Body of pancreas (tissue), 4 donors: ENCODE data around the gene AHR. TPM values are rescaled to one million over a fixed set of nuclear protein-coding genes. Genes with fewer than 3 reads are reported as not detected.
A peak's percentile ranks its signal among the peaks of the same experiment; 100 is the strongest.

ENCODE experiments used
- ATAC-seq: fragments of 150-250 bp; one replicate; pipeline ENCODE4 v1.9.1; 2016
- DNase-seq, 4 donors: peaks; one replicate each; pipeline ENCODE4 v3.0.0-alpha.2; 2019
- H3K27ac ChIP-seq, 4 donors: fragments of 200-600 bp; sonication (generic); 1 replicate in 3 of 4; 2 replicates in 1 of 4; pipeline versions ENCODE4 v1.5.1 to v1.6.1; 2016 to 2019; ENCODE audit warnings: mild to moderate bottlenecking in 1 of 4, mixed read lengths in 1 of 4, moderate library complexity in 1 of 4
- H3K27me3 ChIP-seq, 2 donors: fragments of 200-600 bp; sonication (generic); one replicate each; pipeline ENCODE4 v1.6.0; 2016; ENCODE audit warnings: mild to moderate bottlenecking in 1 of 2
- H3K36me3 ChIP-seq, 2 donors: fragments of 200-600 bp; sonication (generic); replicated peaks in 1 of 2; 2 replicates each; pipeline ENCODE4 v1.5.1; 2016; ENCODE audit warnings: low read depth in 2 of 2; ENCODE audit not compliant: insufficient read depth in 1 of 2
- H3K4me1 ChIP-seq: fragments of 200-600 bp; sonication (generic); one replicate; pipeline ENCODE4 v1.6.0; 2016
- H3K4me3 ChIP-seq, 2 donors: fragments of 200-600 bp; sonication (generic); 1 replicate in 1 of 2; 2 replicates in 1 of 2; pipeline ENCODE4 v1.5.1; 2016 to 2019
- H3K9me3 ChIP-seq, 3 donors: fragments of 200-600 bp; sonication (generic); 1 replicate in 2 of 3; 2 replicates in 1 of 3; pipeline ENCODE4 v1.5.1; 2016
- POLR2A ChIP-seq, 3 donors: fragments of 450-650 bp; IDR thresholded peaks; one replicate each; pipeline ENCODE4 v1.6.1; 2016; ENCODE audit warnings: antibody characterized with exemption in 3 of 3, mild to moderate bottlenecking in 2 of 3
- WGBS, 2 donors: methylation state at CpG; one replicate each; pipeline ENCODE4 v1.1.5; 2017; 5-methylcytosine and 5-hydroxymethylcytosine counted together
- intact Hi-C: fragments of 100-400 bp; cut with DNase I; formaldehyde crosslinking; loops from one replicate; pipeline ENCODE4 v1.15.1; 2023
- total RNA-seq, 2 donors: library from RNA; depleted of rRNA; stranded (reverse); fragments of >200 nt; gene quantifications; one replicate each; pipeline ENCODE4 v1.1.0, GENCODE V29; 2016
- TF ChIP-seq, protein P1 (sequence below), 7 experiments: fragments of 450-650 bp in 4 of 7; fragments of 200-600 bp in 3 of 7; sonication (generic) in 3 of 7; IDR thresholded peaks; one replicate each; pipeline ENCODE4 v1.5.1; 2016 to 2019; ENCODE audit warnings: antibody characterized with exemption in 7 of 7

Gene AHR
- total RNA-seq, 2 donors from 2014 or later: 29.7 to 42.0 TPM

DNA sequence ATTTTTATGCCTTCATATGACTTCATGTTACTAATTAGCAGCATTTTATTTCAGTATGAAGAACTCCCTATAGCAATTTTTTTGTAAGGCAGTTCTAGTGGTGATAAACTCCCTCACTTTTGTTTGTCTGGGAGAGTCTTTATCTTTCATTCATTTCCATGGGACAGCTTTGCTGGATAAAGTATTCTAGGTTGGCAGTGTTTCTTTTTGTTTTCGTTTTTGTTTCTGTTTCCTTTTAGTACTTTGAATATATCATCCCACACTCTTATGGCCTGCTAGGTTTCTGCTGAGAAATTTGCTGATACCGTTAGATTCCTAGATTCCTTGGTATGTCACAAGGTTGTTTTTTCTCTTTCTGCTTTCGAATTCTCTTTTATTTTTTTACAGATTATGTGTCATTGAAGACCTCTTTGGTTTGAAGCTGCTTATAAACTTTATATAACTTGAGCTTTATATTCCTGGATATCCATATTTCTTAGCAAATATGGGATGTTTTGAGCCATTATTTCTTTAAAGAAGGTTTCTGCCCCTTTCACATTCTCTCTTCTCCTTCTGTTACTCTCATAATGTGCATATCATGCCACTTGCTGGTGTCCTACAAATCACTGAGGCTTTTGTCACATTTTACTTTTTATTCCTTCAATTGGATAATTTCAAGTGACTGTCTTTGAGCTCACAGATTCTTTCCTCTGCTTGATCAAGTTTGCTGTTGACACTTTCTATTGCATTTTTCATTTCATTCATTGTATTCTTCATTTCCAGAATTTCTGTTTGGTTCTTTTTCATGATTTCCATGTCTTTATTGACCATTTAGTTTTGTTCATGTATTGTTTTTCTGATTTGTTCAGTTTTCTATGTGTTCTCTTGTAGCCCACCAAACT lies 28.9 kb upstream of the AHR start:
- Histone ChIP-seq H3K36me3 (no peaks in the 10 kb centered on the region), H3K27ac (no peak overlapping the region), H3K4me1 (no peaks in the 10 kb centered on the region), H3K27me3 (no peaks in the 10 kb centered on the region), H3K4me3 (no peak overlapping the region), H3K9me3 (peaks cover 0 to 13% (median 0%) of the 10 kb centered on the region in 3 donors)
- WGBS, 2 donors: 62 to 68% methylated on average over 3 of the region's 3 CpGs
- TF ChIP-seq, protein P1, sequence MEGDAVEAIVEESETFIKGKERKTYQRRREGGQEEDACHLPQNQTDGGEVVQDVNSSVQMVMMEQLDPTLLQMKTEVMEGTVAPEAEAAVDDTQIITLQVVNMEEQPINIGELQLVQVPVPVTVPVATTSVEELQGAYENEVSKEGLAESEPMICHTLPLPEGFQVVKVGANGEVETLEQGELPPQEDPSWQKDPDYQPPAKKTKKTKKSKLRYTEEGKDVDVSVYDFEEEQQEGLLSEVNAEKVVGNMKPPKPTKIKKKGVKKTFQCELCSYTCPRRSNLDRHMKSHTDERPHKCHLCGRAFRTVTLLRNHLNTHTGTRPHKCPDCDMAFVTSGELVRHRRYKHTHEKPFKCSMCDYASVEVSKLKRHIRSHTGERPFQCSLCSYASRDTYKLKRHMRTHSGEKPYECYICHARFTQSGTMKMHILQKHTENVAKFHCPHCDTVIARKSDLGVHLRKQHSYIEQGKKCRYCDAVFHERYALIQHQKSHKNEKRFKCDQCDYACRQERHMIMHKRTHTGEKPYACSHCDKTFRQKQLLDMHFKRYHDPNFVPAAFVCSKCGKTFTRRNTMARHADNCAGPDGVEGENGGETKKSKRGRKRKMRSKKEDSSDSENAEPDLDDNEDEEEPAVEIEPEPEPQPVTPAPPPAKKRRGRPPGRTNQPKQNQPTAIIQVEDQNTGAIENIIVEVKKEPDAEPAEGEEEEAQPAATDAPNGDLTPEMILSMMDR (IDR thresholded peaks at IDR 0.05): no peak
- TF ChIP-seq POLR2A (IDR thresholded peaks at IDR 0.05): no peak
- DNase-seq: no peak
- intact Hi-C loops: no loop called here
- no peak for ATAC-seq

DNA sequence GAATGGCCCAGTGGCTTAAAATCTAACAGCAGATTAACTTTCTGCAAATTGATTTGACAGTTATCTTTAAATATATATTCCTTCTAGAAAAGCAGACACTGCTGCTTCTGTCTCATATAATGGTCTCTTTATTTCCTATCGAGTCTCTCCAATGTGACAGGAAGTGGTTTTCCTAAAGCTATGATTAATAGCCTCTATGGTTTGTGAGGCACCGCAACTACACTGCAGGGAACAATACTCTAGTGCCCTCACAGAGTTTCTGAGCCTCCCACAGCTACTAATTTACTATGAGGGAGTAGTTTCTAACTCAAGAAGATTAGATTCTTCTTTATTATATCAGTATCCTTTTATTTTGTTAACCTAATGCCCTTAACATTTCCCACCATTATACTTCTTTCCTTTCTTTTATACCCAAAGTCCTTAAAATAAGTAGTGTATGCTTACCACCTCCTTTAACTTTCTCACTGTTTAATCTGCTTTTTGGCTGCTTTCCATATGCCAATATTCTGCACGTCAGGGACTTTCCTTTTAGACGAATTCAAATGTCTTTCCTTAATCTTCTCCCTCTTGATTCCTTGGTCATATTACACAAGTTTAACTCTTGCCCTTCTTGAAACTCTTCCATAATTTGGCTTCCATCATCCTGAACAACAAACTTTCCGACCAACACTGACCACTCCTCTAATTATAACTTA lies 23.8 kb upstream of the AHR start:
- Histone ChIP-seq H3K9me3 (peaks cover 0 to 8% (median 0%) of the 10 kb centered on the region in 3 donors), H3K36me3 (no peaks in the 10 kb centered on the region), H3K27me3 (no peaks in the 10 kb centered on the region), H3K4me1 (peaks cover 9% of the 10 kb centered on the region), H3K27ac (peak overlapping the region in 1 of 4 donors; percentile 36), H3K4me3 (no peak overlapping the region)
- DNase-seq (no peak), ATAC-seq (no peak)
- TF ChIP-seq, protein P1 (IDR thresholded peaks at IDR 0.05): no peak
- TF ChIP-seq POLR2A (IDR thresholded peaks at IDR 0.05): no peak
- 34 to 35% methylated on average over 5 of the region's 5 CpGs for WGBS, 2 donors
- intact Hi-C loops: no loop called here

DNA sequence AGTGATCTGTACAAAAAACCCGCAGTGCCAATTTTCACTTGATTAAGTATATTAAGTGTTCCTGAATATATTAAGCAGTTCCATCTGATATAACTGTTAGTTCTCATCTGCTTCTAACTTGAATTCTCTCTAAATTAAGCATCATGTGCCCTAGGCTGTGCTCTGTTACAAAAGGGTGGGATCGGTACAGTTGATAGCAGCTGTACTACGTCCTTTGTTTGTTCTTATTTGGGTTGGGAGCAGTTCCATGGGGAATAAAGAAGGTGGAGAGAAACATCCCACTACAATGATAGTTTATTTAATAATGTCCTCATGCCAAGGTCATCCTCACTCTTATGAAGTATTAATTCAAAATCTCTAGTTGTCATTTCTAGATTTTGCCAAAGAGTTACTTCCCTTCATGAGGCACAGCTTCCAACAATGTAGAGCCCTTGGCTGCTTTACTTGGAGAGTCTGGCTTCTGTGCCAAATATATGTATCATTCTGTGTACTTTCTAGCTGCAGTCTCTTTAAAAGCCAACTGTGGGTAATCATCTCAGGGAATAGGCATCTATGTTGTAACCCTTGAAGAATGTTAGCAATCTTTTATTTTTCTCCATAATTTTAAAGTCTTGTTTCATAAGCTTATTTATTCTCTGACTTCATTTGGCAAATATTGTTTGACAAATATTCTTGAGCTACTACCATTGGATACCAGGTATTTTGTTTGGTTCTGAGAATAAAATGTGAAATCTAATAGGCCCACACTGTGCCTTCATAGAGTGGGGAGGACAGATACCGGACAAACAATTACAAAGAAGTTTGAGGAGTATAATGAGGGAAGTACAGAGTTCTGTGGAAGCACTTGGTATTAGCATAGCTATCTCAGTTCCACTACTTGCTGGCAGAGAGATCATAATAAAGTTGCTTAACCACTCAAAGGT lies 22.4 kb upstream of the AHR start:
- H3K27me3 ChIP-seq: no peaks in the 10 kb centered on the region
- peak in 2 of 4 donors; percentile 25 to 28 for DNase-seq
- TF ChIP-seq, protein P1 (IDR thresholded peaks at IDR 0.05): no peak
- intact Hi-C loops: no loop called here
- H3K4me3 ChIP-seq: no peak overlapping the region
- H3K27ac ChIP-seq: peak overlapping the region in 2 of 4 donors; percentile 43 to 62
- H3K4me1 ChIP-seq: peaks cover 9% of the 10 kb centered on the region
- no peaks in the 10 kb centered on the region for H3K36me3 ChIP-seq
- 56 to 73% methylated on average over 4 of the region's 4 CpGs for WGBS, 2 donors
- peak; percentile 87 for ATAC-seq
- H3K9me3 ChIP-seq: no peaks in the 10 kb centered on the region

DNA sequence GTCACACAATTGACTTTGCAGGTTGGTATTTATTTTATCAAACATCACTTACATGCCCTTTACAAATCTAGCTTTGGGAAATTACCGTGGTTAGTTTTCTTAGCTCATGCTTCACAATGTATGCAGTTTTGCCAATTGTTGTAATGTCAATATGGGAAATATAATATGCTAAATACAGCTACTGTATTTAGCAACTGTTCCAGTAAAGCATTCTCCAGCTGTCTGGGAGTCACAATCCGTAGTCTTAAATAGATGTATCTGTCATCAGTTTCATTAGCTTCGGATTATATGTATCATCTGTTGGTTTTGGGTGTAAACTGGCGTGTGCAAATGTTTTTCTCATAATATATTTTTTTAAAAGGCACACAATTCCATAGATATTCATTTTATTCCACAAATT lies 19.4 kb upstream of the AHR start:
- 77% methylated on average over 4 of the region's 4 CpGs for WGBS, 2 donors
- no peak for TF ChIP-seq POLR2A (IDR thresholded peaks at IDR 0.05)
- no peak for DNase-seq
- peaks cover 9% of the 10 kb centered on the region for H3K4me1 ChIP-seq
- ATAC-seq: no peak
- no peak overlapping the region for H3K27ac ChIP-seq
- no peaks in the 10 kb centered on the region for H3K9me3 ChIP-seq
- H3K4me3 ChIP-seq: no peak overlapping the region
- no peaks in the 10 kb centered on the region for H3K27me3 ChIP-seq
- no peaks in the 10 kb centered on the region for H3K36me3 ChIP-seq
- intact Hi-C loops: no loop called here
